ENCODE data around the gene NHS.

DNA sequence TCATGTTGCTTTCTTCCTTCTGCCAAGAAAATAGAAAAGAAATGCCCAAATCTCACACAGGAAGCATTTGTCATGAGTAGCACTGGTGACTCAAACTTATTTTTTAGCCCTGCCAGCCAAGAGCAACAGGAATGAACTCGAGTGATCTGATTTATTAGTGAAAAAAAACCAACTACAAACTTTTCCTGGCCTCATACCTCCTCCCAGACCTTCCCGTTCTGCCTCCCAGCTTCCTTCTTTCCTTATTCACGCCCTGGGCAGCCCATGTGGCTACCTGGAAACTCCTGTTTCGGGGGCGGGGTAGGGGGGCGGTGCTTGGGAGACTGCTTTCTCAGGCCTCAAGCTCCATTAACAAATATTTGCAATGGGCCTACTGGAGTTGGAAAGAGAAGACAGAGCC is 178.5 kb downstream of the NHS start:
- TF ChIP-seq, protein P1, sequence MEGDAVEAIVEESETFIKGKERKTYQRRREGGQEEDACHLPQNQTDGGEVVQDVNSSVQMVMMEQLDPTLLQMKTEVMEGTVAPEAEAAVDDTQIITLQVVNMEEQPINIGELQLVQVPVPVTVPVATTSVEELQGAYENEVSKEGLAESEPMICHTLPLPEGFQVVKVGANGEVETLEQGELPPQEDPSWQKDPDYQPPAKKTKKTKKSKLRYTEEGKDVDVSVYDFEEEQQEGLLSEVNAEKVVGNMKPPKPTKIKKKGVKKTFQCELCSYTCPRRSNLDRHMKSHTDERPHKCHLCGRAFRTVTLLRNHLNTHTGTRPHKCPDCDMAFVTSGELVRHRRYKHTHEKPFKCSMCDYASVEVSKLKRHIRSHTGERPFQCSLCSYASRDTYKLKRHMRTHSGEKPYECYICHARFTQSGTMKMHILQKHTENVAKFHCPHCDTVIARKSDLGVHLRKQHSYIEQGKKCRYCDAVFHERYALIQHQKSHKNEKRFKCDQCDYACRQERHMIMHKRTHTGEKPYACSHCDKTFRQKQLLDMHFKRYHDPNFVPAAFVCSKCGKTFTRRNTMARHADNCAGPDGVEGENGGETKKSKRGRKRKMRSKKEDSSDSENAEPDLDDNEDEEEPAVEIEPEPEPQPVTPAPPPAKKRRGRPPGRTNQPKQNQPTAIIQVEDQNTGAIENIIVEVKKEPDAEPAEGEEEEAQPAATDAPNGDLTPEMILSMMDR (IDR thresholded peaks at IDR 0.05; ENCODE audit: low read length): no peak
- TF ChIP-seq EZH2phosphoT487 (IDR thresholded peaks at IDR 0.05; ENCODE audit: low read length): no peak
